ENCODE results near the gene TPRA1. TPM values are rescaled to one million over a fixed set of nuclear protein-coding genes. Genes with fewer than 3 reads are reported as not detected.

The TPRA1 gene
- total and polyA plus RNA-seq, 2 of the 4 experiments (the other 2 are of a cell fraction): 17.9 to 40.1 TPM

- Histone ChIP-seq H3K36me3 (ENCODE audit: control insufficient read depth, insufficient read depth, low read length) (peaks cover 27% of the 10 kb centered on the region), H3K27me3 (ENCODE audit: control insufficient read depth, insufficient read depth, low read length) (no peaks in the 10 kb centered on the region), H2BK20ac (ENCODE audit: low read depth, low read length) (no peak overlapping the region), H2AK5ac (ENCODE audit: low read depth, low read length) (no peak overlapping the region), H4K91ac (ENCODE audit: insufficient read depth, low read depth, low read length) (no peak overlapping the region), H4K8ac (ENCODE audit: low read depth in 2 of 2, low read length in 2 of 2) (no peak overlapping the region), H3K27ac (ENCODE audit: insufficient read depth, low read length) (no peak overlapping the region), H4K5ac (ENCODE audit: low read depth, low read length) (no peak overlapping the region), H3K23ac (ENCODE audit: low read depth, low read length) (no peak overlapping the region), H3K9me3 (ENCODE audit: control insufficient read depth, insufficient read depth, low read length) (no peaks in the 10 kb centered on the region), H3K4ac (ENCODE audit: low read depth, low read length) (no peak overlapping the region), H3K56ac (ENCODE audit: extremely low read depth, insufficient read depth, low read length) (no peak overlapping the region), H3K4me2 (ENCODE audit: low read depth, low read length) (no peak overlapping the region), H2AK9ac (replicated peaks; ENCODE audit: low read depth, low read length, poor library complexity) (no peak overlapping the region), H3K9me1 (ENCODE audit: insufficient read depth, low read length) (0 out of 2 replicates have a peak, but pooled peaks cover 3% of the 10 kb centered on the region), H3K14ac (replicated peaks; ENCODE audit: low read depth, low read length) (no peak overlapping the region), H3K4me3 (ENCODE audit: insufficient read depth, low read depth, low read length) (no peak overlapping the region), H2BK15ac (ENCODE audit: low read depth, low read length) (no peak overlapping the region), H3K4me1 (ENCODE audit: control insufficient read depth, insufficient read depth, low read length) (peaks cover 8% of the 10 kb centered on the region), H4K20me1 (ENCODE audit: insufficient read depth, low read length) (no peaks in the 10 kb centered on the region), H3K18ac (ENCODE audit: low read depth, low read length) (no peak overlapping the region), H3K9ac (ENCODE audit: low read depth, low read length) (no peak overlapping the region), H3K79me1 (ENCODE audit: low read depth in 1 of 2, low read length in 2 of 2) (peaks cover 3 to 14% of the 10 kb centered on the region in 2 experiments; a peak in 2 of 4 replicates), H2BK120ac (ENCODE audit: low read depth, low read length) (no peak overlapping the region), H2BK5ac (ENCODE audit: low read depth, low read length, poor library complexity, severe bottlenecking) (no peak overlapping the region), H2AFZ (replicated peaks; ENCODE audit: low read length, poor library complexity) (no peak overlapping the region)
- BruUV-seq (replicated peaks): no TSS peak
- intact Hi-C loops (cut with micrococcal nuclease) (no loop called here), in situ Hi-C loops (cut with MboI; ENCODE audit: low sequenced_read_pairs) (no loop called here), dilution Hi-C loops (cut with HindIII; ENCODE audit: low sequenced_read_pairs, unreplicated experiment) (no loop called here)
- ChIA-PET POLR2A (ENCODE audit: unreplicated experiment) (no interaction called here), CTCF (no interaction called here)
- ATAC-seq (ENCODE audit: low read depth) (no peak), DNase-seq (no peak)
- 99% methylated on average over 10 of the region's 26 CpGs; no CpG with 5 or more reads in 1 of the 2 experiments for WGBS, 2 experiments (ENCODE audit: extremely low coverage in 2 of 2, insufficient read length in 1 of 2)
- TF ChIP-seq MAZ (IDR thresholded peaks at IDR 0.05; ENCODE audit: borderline replicate concordance, low read depth, low read length) (no peak), CEBPB (IDR thresholded peaks at IDR 0.05; ENCODE audit: low read depth, low read length) (no peak), RAD21 (IDR thresholded peaks at IDR 0.05; ENCODE audit: low read length) (no peak), FOS (IDR thresholded peaks at IDR 0.05; ENCODE audit: low read depth, low read length) (no peak), USF2 (IDR thresholded peaks at IDR 0.05; ENCODE audit: low read depth, low read length) (no peak), RCOR1 (IDR thresholded peaks at IDR 0.05; ENCODE audit: insufficient replicate concordance, low read length) (no peak), MXI1 (IDR thresholded peaks at IDR 0.05; ENCODE audit: borderline replicate concordance, low read depth, low read length) (no peak), NFE2L2 (IDR thresholded peaks at IDR 0.05; ENCODE audit: low read depth, low read length) (no peak), CHD1 (IDR thresholded peaks at IDR 0.05; ENCODE audit: low read depth, low read length) (no peak), POLR2A (IDR thresholded peaks at IDR 0.05; ENCODE audit: low read depth, low read length) (no peak)
- TF ChIP-seq, protein P1, sequence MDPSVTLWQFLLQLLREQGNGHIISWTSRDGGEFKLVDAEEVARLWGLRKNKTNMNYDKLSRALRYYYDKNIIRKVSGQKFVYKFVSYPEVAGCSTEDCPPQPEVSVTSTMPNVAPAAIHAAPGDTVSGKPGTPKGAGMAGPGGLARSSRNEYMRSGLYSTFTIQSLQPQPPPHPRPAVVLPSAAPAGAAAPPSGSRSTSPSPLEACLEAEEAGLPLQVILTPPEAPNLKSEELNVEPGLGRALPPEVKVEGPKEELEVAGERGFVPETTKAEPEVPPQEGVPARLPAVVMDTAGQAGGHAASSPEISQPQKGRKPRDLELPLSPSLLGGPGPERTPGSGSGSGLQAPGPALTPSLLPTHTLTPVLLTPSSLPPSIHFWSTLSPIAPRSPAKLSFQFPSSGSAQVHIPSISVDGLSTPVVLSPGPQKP (IDR thresholded peaks at IDR 0.05; ENCODE audit: borderline replicate concordance, low read depth, low read length): no peak
These were observed 26.5 kb upstream of the TPRA1 start for GRCh38 chr3:127616836-127617605.
